Measurements from ENCODE around the gene DNAJC16. TPM values are rescaled to one million over a fixed set of nuclear protein-coding genes. Genes with fewer than 3 reads are reported as not detected.

Gene DNAJC16
- total RNA-seq, 1 experiment from 2014 or later, result 20.7 TPM

- Histone ChIP-seq H4K91ac (ENCODE audit: insufficient read length, low read depth, low read length) (no peak overlapping the region), H2BK12ac (ENCODE audit: insufficient read length, low read depth, low read length) (no peak overlapping the region), H4K20me1 (ENCODE audit: control insufficient read depth, insufficient read depth, insufficient read length) (no peaks in the 10 kb centered on the region), H4K8ac (replicated peaks; ENCODE audit: insufficient read length, low read depth, low read length) (no peak overlapping the region), H3K18ac (ENCODE audit: insufficient read length, low read depth, low read length) (no peak overlapping the region), H4K5ac (ENCODE audit: insufficient read length, low read depth, low read length) (no peak overlapping the region), H3K4me2 (ENCODE audit: insufficient read depth, insufficient read length, low read length) (no peak overlapping the region), H3K23me2 (ENCODE audit: insufficient read length, low read depth, low read length, poor library complexity, severe bottlenecking) (peaks cover 6% of the 10 kb centered on the region), H3K79me1 (ENCODE audit: insufficient read depth, low read depth, low read length, poor library complexity, severe bottlenecking) (peaks cover 4% of the 10 kb centered on the region), H3K14ac (ENCODE audit: insufficient read depth, low read length) (no peak overlapping the region), H3K4me1 (ENCODE audit: insufficient read depth, low read length) (peaks cover 4% of the 10 kb centered on the region), H3K27me3 (ENCODE audit: insufficient read depth, low read length) (no peaks in the 10 kb centered on the region), H3K23ac (ENCODE audit: insufficient read length, low read depth, low read length) (no peak overlapping the region), H2AK5ac (ENCODE audit: insufficient read length, low read length) (no peak overlapping the region), H3K9ac (ENCODE audit: extremely low read depth, insufficient read length, low read length) (no peak overlapping the region), H2BK15ac (ENCODE audit: low read depth, low read length) (no peak overlapping the region), H3K27ac (ENCODE audit: insufficient read length, low read depth, low read length) (no peak overlapping the region), H2BK20ac (ENCODE audit: low read depth, low read length, poor library complexity, severe bottlenecking) (no peak overlapping the region), H3K56ac (ENCODE audit: insufficient read length, low read depth, low read length) (no peak overlapping the region), H2AFZ (ENCODE audit: low read length) (no peak overlapping the region), H3K79me2 (ENCODE audit: insufficient read depth, low read length) (peaks cover 48% of the 10 kb centered on the region; the same call in 1 of the 2 replicates), H2BK5ac (ENCODE audit: insufficient read length, low read length) (no peak overlapping the region), H3K9me3 (ENCODE audit: control insufficient read depth, low read depth, low read length) (no peaks in the 10 kb centered on the region), H3K4ac (ENCODE audit: low read depth, low read length) (no peak overlapping the region), H3T11ph (ENCODE audit: low read length) (no peak overlapping the region), H2BK120ac (ENCODE audit: low read depth, low read length, poor library complexity, severe bottlenecking) (no peak overlapping the region)
- no CpG with 5 or more reads among the region's 7 CpGs for WGBS (ENCODE audit: extremely low coverage, insufficient read length, low lambda C conversion rate)
- Mint-ChIP-seq H3K36me3 (ENCODE audit: insufficient read depth in 1 of 3, low read depth in 3 of 3) (peaks cover 2 to 3% (median 2%) of the 10 kb centered on the region in 3 experiments; a peak in 5 of 7 replicates), H3K27ac (0 out of 7 replicates have a peak overlapping the region, but pooled peaks of 1 of the 3 experiments have one; percentile 9), H3K4me3 (no peak overlapping the region), H3K27me3 (ENCODE audit: low read depth) (no peaks in the 10 kb centered on the region), H3K9me3 (no peaks in the 10 kb centered on the region), H3K4me1 (peaks cover 19 to 26% of the 10 kb centered on the region in 2 experiments)
- DNase-seq, result no peak
- no peak for TF ChIP-seq CTCF (conservative IDR thresholded peaks at IDR 0.05)
These were observed 94.4 kb downstream of the DNAJC16 start for GRCh38 chr1:15620902-15621682.

Measured in H9 (cell line).